GM19395 (cell line): ENCODE measurements around the gene CCL18.
"Not testable (repeated sequence)": the region's sequence is repeated elsewhere in the genome, so short reads cannot be mapped to it uniquely, and the experiment has no call there.

Experiments used
- ATAC-seq: cut with Tn5 transposase; IDR thresholded peaks from one replicate; pipeline ENCODE4 v1.9.1; 2021; ENCODE audit warnings: mild to moderate bottlenecking, moderate library complexity; ENCODE audit not compliant: unreplicated experiment

CCL18 gene

DNA sequence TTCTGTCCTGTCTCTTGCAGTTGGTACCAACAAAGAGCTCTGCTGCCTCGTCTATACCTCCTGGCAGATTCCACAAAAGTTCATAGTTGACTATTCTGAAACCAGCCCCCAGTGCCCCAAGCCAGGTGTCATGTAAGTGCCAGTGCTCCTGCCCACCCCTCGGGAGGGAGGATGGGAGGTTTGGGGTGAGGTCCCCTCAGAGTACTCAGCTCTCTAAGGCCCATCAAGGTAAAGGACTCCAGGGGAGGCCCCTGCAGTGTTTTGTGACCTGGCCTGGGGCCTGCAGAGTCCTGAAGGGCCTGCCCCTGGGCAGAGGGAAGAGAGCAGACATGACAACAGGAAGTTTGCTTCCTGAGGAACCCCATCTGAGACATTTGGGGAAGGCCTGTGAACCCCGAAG, 6.4 kb downstream of the CCL18 start:
- no peak for ATAC-seq

DNA sequence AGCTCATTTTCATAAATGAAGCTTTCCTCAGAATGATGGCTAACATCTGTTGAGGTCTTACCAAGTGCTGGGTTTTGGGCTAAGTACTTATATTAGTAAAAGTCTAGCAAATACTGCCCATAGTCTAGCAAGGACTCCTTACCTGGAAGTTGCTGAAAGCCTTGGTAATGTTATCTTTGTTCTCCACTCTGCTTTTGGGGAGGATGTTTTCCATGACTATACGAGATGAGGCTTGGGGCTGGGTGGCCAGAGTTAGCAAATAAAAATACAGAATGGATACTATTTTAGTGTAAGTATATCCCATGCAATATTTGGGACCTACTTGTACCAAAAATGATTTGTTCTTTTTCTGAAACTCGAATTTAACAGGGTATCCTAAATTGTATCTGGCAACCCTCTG, 7.7 kb downstream of the CCL18 start:
- no peak for ATAC-seq

DNA sequence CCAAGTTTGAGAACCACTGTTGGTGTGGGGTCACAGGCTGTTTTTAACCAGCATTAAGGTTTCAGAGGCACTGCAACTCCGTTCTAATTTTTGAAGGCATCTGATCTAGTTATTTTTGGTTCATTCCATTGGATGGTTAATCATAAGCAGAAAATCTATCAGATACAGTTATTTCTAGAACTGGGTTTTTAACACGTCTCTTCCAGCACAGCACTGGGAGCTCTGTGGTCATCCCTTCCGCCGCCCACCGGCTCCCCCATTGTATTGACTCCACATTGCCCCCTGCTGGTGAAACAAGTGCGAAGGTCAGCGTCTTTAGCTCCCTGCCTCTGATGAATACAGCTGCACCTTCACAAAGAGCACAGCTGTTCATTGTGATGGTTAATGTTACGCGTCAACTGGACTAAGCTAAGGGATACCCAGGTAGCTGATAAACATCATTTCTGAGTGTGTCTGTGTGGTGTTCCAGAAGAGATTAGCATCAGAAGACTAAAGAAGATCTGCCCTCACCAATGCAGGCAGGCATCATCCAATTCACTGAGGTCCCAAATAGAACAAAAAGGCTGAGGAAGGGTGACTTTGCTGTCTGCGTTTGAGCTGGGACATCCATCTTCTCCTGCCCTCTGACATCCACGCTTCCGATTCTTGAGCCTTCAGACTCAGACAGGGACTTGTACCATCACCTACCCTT, 8.5 kb downstream of the CCL18 start:
- no peak for ATAC-seq

DNA sequence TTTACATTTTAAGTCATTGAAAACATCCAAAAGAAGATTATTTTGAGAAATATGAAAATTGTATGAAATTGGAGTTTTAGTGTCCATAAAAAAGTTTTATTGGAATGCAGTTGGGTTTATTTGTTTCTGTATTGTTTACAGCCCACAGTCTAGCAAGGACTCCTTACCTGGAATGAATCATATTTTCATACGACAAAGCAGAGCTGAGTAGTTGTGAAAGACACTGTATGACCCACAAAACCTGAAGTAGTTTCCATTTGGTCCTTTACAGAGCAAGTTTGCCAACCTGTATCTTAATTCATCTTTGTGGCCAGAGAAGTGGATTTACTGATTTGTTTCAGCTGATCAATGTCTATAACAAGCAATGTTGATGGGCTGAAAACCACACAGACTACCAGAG, 10.3 kb downstream of the CCL18 start:
- no peak for ATAC-seq

DNA sequence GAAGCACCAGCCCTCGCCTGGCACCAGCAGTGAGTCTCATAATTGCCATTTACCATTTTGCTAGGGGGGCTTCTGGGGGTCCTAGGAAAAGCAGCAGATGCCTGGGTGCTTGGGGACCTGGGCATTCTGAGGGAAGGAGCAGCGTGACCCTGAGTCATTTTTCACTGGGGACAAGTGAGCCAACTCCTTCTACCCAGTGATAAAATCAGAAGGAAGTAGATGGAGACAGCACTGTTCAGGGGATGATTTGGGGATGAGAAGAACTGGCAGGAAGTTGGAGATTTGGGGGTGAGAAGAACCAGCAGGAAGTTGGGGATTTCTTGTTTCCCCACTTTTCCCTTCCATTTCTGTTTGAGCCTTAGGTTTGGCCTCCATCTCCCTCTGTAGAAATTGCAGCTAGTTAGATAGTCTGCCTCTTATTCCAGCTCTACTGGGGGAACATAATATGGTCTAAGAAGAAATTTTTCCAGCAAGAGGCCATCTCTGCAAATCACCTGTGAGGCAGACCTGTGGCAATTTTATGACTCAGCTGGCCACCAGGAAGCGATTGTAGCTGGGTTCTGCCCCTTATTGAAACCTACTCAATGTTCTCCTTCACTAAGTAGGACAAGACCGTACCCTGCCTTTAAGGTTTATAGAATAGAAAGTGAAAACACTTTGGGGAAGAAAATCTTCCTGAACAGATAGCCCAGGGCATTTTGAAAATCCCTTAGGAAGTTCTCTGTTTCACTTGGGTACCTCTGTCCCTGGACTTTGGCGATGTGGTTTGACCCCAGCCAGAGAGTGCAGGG, 17.8 kb downstream of the CCL18 start:
- ATAC-seq, result not testable (repeated sequence)

DNA sequence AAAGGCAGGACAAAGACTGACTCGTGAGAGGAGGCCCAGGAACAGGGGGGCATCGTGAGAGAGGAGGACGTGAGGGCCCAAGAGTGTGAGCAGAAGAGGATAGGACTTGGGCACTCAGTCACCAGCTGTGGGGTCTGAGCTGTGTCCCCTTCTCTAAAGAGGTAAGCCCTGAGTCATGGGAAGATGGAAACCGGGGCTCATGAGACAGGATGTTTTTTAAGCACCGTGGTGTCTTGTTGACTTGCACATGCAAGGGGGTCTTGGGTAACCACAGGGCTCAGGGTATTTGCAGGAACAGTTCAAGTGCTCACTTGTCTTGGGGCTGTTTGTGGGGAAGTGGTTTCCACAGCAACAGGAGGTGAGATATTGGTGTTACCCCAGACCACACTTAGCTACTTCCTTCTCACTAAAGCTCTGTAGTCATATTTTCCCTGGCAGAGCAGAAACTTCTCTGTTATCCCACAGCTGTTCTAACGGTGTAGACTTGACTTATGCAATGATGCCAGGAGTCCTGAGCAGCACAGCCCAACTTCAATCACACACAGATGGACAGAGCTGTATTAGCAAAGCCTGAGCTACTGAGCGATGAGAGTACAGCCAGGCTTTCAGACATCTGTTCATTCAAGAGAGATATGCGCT, 18.5 kb downstream of the CCL18 start:
- ATAC-seq, result not testable (repeated sequence)

DNA sequence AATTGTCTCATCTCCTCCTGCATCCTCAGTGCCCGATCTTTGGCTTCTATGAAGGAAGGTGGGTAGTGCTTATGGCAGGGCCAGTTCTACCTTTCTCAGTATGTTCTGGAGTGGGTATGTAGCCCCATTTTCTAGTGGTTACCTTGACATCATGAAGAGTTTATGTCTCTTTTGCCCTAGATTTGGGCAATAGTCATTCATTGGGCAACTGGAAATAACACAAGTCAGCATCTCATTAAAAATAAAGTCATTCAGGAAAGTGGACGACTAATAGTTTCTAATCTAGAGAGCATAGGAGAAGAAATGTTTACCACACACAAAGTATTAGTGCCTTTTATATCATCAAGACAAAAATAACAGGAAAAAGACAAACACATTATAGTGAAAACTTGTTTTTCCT, 19.6 kb downstream of the CCL18 start:
- not testable (repeated sequence) for ATAC-seq

DNA sequence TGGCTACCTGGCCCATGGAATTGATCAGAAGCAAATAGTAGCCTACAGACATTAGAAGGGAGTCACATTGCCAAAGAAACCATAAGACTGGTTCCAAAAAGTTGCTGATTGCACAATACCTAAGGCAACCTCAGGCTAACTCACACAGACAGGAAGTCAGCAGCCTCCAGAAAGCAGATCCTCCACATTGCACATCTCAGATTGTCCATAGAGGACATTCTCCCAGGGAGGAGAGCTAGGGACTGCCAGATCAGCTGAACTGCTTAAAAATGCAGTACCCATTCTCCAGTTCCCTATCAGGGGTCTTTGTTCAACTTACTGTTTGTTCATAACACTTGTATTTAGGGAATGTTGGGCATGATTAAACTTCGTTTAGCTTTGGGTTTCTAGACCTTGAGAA, 21.7 kb downstream of the CCL18 start:
- ATAC-seq, result no peak

DNA sequence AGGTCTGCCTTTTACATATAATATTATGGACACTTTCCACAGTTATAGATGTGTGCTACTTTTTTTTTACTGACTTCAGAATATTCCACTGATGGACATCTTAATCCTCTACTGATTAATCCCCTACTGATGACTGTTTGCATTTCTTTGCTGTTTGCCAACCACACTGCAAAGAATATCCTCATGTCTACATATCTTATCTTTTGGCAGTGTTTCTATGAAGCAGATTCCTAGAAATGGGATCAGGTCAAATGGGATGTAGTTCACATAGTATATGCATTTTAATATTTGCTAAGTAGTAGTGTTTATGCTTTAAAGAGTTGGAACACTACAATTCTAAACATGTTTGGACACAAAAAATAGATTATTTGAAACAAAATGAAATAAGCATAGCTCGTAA, 22.7 kb downstream of the CCL18 start:
- no peak for ATAC-seq

DNA sequence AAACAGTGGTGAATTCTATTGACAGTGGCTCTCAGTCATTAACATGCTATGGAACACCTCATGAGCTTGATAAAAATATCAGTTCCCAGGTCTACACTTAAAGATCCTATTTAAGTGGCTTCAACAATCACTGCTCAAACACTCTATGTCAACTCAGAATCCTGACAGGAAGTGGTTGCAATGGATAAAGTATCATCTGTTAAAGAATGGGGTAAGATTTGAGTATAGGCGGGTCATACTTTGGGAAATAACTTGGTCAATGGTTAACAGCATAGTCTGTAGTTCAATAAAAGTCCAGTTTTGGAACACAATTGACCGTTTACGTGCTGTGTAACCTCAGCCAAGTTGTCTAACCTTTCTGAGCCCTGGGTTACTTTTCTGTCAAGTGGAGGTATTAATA, 23.4 kb downstream of the CCL18 start:
- ATAC-seq, result not testable (repeated sequence)

DNA sequence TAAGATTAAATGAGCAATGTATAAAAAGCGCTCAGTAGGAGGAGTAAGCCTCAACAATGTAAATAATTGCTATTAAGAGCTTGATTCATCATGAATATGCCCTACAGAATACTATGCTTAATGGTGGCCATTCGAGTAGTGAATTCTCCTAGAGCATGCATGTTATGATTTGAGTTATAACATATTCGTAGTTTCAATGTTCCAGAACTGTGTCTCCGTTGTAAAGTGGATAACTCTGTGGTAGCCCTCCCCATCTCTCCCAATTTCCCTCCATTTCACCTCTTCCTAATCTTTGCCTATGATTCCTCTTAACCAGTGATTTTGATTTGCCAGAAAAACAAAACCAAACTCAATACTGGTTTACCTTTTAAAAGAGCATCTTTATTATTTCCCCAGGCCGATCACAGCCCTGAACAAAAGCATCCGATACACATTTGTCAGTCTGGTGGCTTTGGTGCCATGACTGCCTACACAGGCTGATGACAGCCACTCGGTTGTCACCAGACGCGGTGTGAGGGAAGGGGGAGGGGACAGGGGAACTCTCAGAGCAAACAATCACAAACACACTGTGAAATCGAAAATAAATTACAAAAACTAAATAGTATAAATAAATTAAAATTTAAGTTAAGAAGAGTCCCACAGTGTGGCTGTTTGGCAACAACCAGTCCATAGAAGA, 24.0 kb downstream of the CCL18 start:
- not testable (repeated sequence) for ATAC-seq

DNA sequence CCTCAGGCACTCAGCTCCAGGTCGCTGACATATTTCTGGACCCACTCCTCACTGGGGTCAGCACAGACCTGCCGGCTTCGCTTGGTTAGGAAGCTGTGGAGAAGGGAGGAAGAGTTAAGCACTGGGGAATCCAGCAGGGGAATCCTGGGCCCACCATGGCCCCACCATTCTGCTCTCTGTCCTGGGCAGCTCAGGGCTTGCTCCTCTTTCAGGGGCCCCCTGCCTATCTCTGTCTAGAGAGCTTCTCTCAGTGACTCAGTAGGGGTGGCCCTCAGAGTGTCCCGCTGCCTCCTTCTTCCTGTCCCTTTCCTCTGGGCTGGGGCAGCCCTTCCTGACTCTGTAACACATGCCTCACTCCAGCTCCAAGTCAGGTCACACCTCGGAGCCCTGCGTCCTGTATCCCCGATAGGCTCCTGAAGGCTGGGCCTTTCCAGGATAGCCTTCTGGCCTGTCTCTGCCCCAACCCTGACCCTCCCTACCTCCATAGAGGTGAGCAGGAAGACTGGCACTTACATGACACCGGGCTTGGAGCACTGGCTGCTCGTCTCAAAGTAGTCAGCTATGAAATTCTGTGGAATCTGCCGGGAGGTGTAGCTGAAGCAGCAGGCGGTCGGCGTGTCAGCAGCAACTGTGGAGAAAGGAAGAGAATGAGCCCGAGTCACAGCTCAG, 24.7 kb downstream of the CCL18 start:
- no peak for ATAC-seq

DNA sequence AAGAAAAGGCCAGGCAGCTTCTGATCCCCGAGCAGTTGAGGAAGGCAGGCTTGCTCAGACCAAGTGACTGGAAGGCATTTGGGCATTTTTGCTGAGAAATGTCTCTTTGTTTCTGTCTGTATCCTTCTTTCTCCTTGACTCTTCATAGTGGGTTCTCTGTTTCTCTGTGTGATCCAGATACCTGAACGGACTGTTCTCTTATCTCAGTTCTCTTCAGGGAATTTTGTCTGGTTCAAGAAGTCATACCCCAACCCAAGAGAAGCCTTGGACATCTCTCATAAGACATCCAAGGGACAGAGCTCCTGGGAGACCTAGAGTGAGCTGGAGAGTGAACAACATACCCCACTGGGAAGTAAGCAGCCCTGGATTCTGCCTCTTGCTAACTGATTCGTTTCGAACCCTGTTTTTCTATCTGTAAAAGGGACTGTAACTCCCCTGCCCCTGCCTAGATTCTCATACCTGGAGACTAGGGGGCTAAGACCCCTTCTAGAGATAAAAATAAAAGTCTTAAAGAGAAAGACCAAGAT, 25.3 kb downstream of the CCL18 start:
- ATAC-seq, result no peak

DNA sequence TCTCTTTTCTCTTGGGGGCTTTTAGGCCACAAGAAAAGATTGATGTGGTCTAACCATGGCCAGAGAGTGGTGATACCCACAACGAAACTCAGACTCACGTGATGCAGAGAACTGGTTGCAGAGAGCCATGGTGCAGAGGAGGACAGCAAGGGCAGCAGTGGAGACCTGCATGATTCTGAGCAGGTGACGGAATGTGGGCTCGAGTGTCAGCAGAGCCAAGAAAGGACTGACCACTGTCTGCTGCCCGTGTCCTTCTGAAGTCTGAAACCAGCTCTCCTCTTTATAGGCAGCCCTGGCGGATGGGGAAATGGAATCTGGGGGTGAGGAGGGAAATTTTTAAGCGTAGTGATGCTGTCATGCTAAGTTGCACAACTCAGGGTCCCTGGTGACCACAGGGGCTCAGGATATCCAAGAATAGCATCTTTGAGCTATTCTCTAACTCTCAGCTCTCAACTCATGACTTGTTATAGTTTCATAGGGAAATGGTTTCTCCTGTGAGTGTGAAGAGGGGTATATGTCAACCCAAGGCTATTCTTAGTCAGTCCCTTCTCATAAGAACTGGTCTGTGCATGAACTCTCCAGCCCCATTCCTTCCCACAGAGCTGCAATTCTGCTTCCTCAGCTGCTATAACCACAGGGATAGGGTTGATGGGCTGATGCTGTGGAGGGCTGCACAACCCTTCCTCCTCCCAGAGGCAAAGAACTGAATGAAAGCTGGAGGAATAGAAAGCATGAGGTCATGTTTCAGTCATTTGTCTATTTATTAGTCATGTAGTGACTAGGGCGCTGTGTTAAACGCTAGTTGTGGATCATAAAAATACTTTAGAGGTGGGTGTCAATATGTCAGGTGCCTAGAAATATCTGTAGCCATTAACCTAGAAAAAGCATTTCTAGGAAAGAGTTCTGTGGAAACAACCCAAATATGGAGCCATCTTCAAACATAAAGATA, 26.1 kb downstream of the CCL18 start, which contains the start of gene CCL3:
Gene CCL3 (minus strand): TSS at position 256 of the 949 bp plus-strand sequence. CDS start 85 bp downstream, at position 171.
- ATAC-seq, result peak; percentile 70

DNA sequence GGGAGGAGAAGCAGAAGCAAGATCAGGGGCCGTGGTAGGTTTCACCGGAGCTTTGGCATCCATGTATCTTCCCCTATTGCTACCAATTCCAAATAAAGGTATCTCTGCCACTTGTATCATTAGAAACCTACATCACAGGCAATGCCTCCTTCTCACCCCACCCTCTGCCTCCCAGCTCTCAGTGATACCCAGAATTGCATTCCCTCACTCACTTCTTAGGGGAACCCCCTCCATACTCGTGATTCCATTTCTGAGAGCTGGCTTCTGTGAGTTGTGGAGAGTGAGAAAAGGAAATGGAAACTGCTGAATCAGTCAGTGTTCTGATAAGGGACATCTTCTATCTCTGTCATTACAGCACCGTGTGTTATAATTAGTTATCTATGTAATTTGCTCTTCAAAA, 28.2 kb downstream of the CCL18 start:
- no peak for ATAC-seq

DNA sequence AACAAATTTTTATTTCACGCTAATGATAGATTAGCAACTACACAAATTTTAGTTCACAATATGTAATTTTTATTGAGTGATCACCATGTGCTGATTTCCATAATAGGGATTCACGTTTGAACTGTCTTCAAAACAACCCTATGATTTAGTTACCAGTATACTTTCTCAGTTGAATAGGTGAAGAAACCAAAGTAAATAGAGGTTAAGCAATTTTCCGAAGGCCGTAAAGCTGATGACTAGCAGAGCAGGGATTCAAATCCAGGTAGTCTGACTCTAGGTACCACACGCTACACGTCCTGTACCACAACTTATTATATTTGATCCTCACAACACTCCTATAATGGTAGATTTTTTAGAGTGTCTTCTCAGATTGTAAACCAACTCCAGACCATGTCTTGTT, 28.6 kb downstream of the CCL18 start:
- not testable (repeated sequence) for ATAC-seq

DNA sequence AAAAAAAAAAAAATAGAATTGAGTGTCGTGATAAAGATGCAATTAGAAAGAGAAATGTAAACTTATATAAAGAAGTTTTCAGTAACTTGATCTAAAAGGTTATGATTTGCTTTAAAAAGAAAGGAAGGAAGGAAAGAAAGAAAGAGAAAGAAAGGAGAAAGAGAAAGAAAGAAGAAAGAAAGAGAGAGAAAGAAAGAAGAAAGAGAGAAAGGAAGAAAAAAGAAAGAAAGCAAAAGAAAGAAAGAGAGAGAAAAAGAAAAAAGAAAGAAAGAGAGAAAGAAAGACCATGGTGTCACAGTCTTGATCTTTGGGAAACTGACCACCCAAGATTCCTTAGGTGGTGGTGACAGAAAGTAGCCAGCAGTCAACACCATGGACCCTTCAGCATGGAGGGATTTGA, 30.2 kb downstream of the CCL18 start:
- ATAC-seq, result no peak

DNA sequence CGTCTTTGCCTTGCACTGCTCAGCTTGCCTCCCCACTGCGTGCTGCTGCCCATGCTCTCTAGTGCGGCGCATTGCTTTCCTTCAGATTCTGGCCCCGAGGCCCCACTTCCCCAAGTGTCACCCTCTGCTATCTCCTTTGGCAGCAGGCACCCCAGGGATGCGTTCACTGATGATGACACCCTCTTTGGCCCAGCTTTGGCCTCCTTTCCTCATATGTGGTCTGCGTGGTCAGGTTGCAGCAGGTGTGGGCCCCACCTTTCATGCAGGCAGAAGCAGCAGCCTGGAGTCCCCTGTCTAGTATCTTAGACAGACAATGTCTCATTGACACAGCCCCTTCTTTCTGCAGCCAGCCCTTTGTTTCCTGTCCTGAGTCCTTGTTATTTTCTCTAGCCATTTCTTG, 30.7 kb downstream of the CCL18 start:
- no peak for ATAC-seq

DNA sequence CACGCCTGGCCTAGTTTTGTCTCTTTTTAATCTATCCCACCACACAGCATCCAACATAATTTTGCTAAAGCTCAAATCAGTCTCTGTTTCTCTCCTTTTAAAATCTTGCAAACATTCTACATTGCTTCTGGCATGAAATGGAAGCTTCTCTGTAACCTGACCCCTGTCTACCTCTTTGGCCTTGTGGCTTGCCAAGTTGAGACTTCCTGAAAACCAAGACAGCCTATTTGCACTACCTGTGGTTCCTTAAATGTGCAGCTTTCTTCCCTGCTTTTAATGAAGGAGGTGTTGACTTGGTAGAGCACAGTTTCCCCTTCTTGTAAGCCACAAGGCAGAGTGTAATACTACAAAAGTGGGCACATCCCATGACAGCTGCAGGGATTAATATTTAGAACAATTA, 31.9 kb downstream of the CCL18 start:
- no peak for ATAC-seq
